Liver (tissue), 3 donors: Measurements from ENCODE around the gene TRIAP1.

Source experiments
- EGR1 ChIP-seq, 2 donors: IDR thresholded peaks; 2 replicates each; pipeline ENCODE4 v1.6.1; 2016 to 2018; ENCODE audit warnings: antibody characterized with exemption in 2 of 2, low read depth in 2 of 2
- FOXA1 ChIP-seq: IDR thresholded peaks from 2 replicates; pipeline ENCODE4 v1.6.1; 2016; ENCODE audit warnings: antibody characterized with exemption
- GABPA ChIP-seq, 2 donors: IDR thresholded peaks in 1 of 2; conservative IDR thresholded peaks in 1 of 2; 2 replicates each; pipeline ENCODE4 v1.6.1; 2016; ENCODE audit warnings: antibody characterized with exemption in 2 of 2, mild to moderate bottlenecking in 1 of 2, moderate library complexity in 1 of 2
- RAD21 ChIP-seq, 2 donors: IDR thresholded peaks; 2 replicates each; pipeline ENCODE4 v1.6.1; 2016; ENCODE audit warnings: antibody characterized with exemption in 2 of 2, mild to moderate bottlenecking in 2 of 2
- TAF1 ChIP-seq: conservative IDR thresholded peaks from 2 replicates; pipeline ENCODE4 v1.6.1; 2016; ENCODE audit warnings: antibody characterized with exemption, mild to moderate bottlenecking
- YY1 ChIP-seq: IDR thresholded peaks from 2 replicates; pipeline ENCODE4 v1.6.1; 2016; ENCODE audit warnings: antibody characterized with exemption, mild to moderate bottlenecking
- TF ChIP-seq, protein P1 (sequence below): fragments of 150-350 bp; IDR thresholded peaks from 2 replicates; pipeline ENCODE4 v1.5.1; 2017; ENCODE audit warnings: improper control_type of control experiment, low read depth, low read length; ENCODE audit not compliant: missing input control
- TF ChIP-seq, protein P2 (sequence below): IDR thresholded peaks from 2 replicates; pipeline ENCODE4 v1.6.1; 2016; ENCODE audit warnings: antibody characterized with exemption, mild to moderate bottlenecking
- TF ChIP-seq, protein P3 (sequence below): IDR thresholded peaks from 2 replicates; pipeline ENCODE4 v1.6.1; 2016; ENCODE audit warnings: antibody characterized with exemption
- donor health status: healthy.
- donor health status: healthy.

DNA sequence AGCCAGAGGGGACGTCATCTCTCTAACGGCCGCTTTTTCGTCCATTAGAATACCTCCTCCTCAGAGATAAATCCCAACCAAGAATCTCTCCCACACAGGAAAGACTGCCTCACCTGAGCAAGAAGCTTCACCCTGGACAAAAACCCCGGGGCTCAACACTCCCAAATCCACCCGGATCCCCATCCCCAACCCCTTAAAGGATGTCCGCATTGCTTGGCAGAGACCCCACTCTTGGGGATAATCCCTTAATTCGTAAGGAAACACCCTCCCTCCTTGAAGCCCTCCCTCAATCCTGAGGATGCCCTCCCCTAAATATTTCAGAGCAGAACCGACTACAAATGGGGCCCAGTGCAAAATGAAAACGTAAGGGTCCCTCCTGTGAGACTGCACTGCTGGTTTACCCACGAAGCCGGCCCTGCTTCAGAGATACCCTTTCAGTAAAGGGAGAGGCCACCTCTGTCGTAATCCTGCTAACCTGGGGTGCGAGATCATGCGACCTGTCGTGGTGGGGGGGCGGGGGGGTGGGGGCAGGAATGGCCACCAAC lies 49.1 kb upstream of the TRIAP1 start:
- TF ChIP-seq, protein P1, sequence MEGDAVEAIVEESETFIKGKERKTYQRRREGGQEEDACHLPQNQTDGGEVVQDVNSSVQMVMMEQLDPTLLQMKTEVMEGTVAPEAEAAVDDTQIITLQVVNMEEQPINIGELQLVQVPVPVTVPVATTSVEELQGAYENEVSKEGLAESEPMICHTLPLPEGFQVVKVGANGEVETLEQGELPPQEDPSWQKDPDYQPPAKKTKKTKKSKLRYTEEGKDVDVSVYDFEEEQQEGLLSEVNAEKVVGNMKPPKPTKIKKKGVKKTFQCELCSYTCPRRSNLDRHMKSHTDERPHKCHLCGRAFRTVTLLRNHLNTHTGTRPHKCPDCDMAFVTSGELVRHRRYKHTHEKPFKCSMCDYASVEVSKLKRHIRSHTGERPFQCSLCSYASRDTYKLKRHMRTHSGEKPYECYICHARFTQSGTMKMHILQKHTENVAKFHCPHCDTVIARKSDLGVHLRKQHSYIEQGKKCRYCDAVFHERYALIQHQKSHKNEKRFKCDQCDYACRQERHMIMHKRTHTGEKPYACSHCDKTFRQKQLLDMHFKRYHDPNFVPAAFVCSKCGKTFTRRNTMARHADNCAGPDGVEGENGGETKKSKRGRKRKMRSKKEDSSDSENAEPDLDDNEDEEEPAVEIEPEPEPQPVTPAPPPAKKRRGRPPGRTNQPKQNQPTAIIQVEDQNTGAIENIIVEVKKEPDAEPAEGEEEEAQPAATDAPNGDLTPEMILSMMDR: no peak
- TF ChIP-seq YY1 (no peak), GABPA (IDR thresholded peaks at IDR 0.05 in 1 of 2, conservative IDR thresholded peaks at IDR 0.05 in 1 of 2) (no peak), EGR1 (IDR thresholded peaks at IDR 0.05; ENCODE audit: low read depth in 2 of 2) (no peak), RAD21 (IDR thresholded peaks at IDR 0.05) (no peak), TAF1 (no peak), FOXA1 (no peak)
- TF ChIP-seq, protein P2, sequence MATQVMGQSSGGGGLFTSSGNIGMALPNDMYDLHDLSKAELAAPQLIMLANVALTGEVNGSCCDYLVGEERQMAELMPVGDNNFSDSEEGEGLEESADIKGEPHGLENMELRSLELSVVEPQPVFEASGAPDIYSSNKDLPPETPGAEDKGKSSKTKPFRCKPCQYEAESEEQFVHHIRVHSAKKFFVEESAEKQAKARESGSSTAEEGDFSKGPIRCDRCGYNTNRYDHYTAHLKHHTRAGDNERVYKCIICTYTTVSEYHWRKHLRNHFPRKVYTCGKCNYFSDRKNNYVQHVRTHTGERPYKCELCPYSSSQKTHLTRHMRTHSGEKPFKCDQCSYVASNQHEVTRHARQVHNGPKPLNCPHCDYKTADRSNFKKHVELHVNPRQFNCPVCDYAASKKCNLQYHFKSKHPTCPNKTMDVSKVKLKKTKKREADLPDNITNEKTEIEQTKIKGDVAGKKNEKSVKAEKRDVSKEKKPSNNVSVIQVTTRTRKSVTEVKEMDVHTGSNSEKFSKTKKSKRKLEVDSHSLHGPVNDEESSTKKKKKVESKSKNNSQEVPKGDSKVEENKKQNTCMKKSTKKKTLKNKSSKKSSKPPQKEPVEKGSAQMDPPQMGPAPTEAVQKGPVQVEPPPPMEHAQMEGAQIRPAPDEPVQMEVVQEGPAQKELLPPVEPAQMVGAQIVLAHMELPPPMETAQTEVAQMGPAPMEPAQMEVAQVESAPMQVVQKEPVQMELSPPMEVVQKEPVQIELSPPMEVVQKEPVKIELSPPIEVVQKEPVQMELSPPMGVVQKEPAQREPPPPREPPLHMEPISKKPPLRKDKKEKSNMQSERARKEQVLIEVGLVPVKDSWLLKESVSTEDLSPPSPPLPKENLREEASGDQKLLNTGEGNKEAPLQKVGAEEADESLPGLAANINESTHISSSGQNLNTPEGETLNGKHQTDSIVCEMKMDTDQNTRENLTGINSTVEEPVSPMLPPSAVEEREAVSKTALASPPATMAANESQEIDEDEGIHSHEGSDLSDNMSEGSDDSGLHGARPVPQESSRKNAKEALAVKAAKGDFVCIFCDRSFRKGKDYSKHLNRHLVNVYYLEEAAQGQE: no peak
- TF ChIP-seq, protein P3, sequence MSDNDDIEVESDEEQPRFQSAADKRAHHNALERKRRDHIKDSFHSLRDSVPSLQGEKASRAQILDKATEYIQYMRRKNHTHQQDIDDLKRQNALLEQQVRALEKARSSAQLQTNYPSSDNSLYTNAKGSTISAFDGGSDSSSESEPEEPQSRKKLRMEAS: no peak
